22Rv1 (cell line): ENCODE measurements around the gene CISD1.
A peak's percentile ranks its signal among the peaks of the same experiment; 100 is the strongest.

Experiments used
- H3K27ac ChIP-seq: fragments of 450-650 bp; 2 replicates; pipeline ENCODE4 v1.5.1; 2017
- CTCF ChIP-seq: fragments of 450-650 bp; IDR thresholded peaks from 2 replicates; pipeline ENCODE4 v1.5.1; 2017; ENCODE audit warnings: mild to moderate bottlenecking
- ZFX ChIP-seq: fragments of 450-650 bp; IDR thresholded peaks from 2 replicates; pipeline ENCODE4 v1.6.1; 2017; ENCODE audit warnings: antibody characterized with exemption, borderline replicate concordance

The CISD1 gene

GRCh38 chr10:58331646-58332045, 62.7 kb downstream of the CISD1 start:
- no peak overlapping the region for H3K27ac ChIP-seq
- TF ChIP-seq CTCF (no peak), ZFX (no peak)

GRCh38 chr10:58334817-58335305, 65.9 kb downstream of the CISD1 start, which contains the start of gene UBE2D1:
UBE2D1 (plus strand) TSS chr10:58335006; CDS start chr10:58335202, 196 bp downstream.
- H3K27ac ChIP-seq: peak within 1 kb of the TSS; percentile 31; the same call in 1 of the 2 replicates
- TF ChIP-seq ZFX (no peak), CTCF (no peak)

- no peak for TF ChIP-seq ZFX
- no peak for TF ChIP-seq CTCF
- H3K27ac ChIP-seq: peak overlapping the region; percentile 31; the same call in 1 of the 2 replicates
Measured at GRCh38 chr10:58335306-58336005, 66.5 kb downstream of the CISD1 start.

GRCh38 chr10:58336242-58336641, 67.3 kb downstream of the CISD1 start:
- no peak overlapping the region for H3K27ac ChIP-seq
- no peak for TF ChIP-seq CTCF
- TF ChIP-seq ZFX: no peak
